H9 (cell line): ENCODE results near the gene GFPT1. TPM values are rescaled to one million over a fixed set of nuclear protein-coding genes. Genes with fewer than 3 reads are reported as not detected.

Experiments used
- DNase-seq: peaks from one replicate; pipeline ENCODE4 v3.0.0-alpha.2; 2017
- H2AFZ ChIP-seq: one replicate; pipeline ENCODE4 v1.6.1; 2013; ENCODE audit warnings: mild to moderate bottlenecking, low read length, control low read depth, moderate library complexity
- H2AK5ac ChIP-seq: 2 replicates; pipeline ENCODE4 v1.6.1; 2013; ENCODE audit warnings: low read length, control low read depth, mixed read lengths; ENCODE audit not compliant: insufficient read length
- H2BK120ac ChIP-seq: one replicate; pipeline ENCODE4 v1.6.1; 2013; ENCODE audit warnings: low read depth, mild to moderate bottlenecking, low read length, control low read depth, inconsistent platforms; ENCODE audit not compliant: poor library complexity, severe bottlenecking
- H2BK12ac ChIP-seq: 2 replicates; pipeline ENCODE4 v1.6.1; 2013; ENCODE audit warnings: low read length, control low read depth, mixed read lengths, low read depth; ENCODE audit not compliant: insufficient read length
- H2BK15ac ChIP-seq: 2 replicates; pipeline ENCODE4 v1.6.1; 2013; ENCODE audit warnings: low read depth, low read length, control low read depth
- H2BK20ac ChIP-seq: one replicate; pipeline ENCODE4 v1.6.1; 2013; ENCODE audit warnings: low read depth, mild to moderate bottlenecking, low read length, control low read depth, inconsistent platforms; ENCODE audit not compliant: poor library complexity, severe bottlenecking
- H2BK5ac ChIP-seq: 2 replicates; pipeline ENCODE4 v1.6.1; 2013; ENCODE audit warnings: low read length, control low read depth, mixed read lengths; ENCODE audit not compliant: insufficient read length
- H3K14ac ChIP-seq: 2 replicates; pipeline ENCODE4 v1.6.1; 2013; ENCODE audit warnings: low read length, control low read depth; ENCODE audit not compliant: insufficient read depth
- H3K18ac ChIP-seq: 2 replicates; pipeline ENCODE4 v1.6.1; 2013; ENCODE audit warnings: low read depth, mild to moderate bottlenecking, mixed read lengths, low read length, control low read depth; ENCODE audit not compliant: insufficient read length
- H3K23ac ChIP-seq: 2 replicates; pipeline ENCODE4 v1.6.1; 2013; ENCODE audit warnings: low read length, control low read depth, mixed read lengths, low read depth; ENCODE audit not compliant: insufficient read length
- H3K23me2 ChIP-seq: 2 replicates; pipeline ENCODE4 v1.6.1; 2013; ENCODE audit warnings: low read depth, mild to moderate bottlenecking, mixed read lengths, low read length, control low read depth; ENCODE audit not compliant: insufficient read length, poor library complexity, severe bottlenecking
- H3K27ac ChIP-seq: 2 replicates; pipeline ENCODE4 v1.5.1; 2013; ENCODE audit warnings: low read length, control low read depth, mixed read lengths, low read depth; ENCODE audit not compliant: insufficient read length
- H3K27me3 ChIP-seq: 2 replicates; pipeline ENCODE4 v1.6.1; 2013; ENCODE audit warnings: low read length, control low read depth, inconsistent platforms; ENCODE audit not compliant: insufficient read depth
- H3K4ac ChIP-seq: 2 replicates; pipeline ENCODE4 v1.6.1; 2013; ENCODE audit warnings: low read depth, mild to moderate bottlenecking, control low read depth, inconsistent platforms, low read length, moderate library complexity
- H3K4me1 ChIP-seq: 2 replicates; pipeline ENCODE4 v1.6.1; 2013; ENCODE audit warnings: low read length, control low read depth, inconsistent platforms; ENCODE audit not compliant: insufficient read depth
- H3K4me2 ChIP-seq: 2 replicates; pipeline ENCODE4 v1.6.1; 2013; ENCODE audit warnings: low read length, control low read depth, mixed read lengths; ENCODE audit not compliant: insufficient read length, insufficient read depth
- H3K56ac ChIP-seq: 2 replicates; pipeline ENCODE4 v1.6.1; 2013; ENCODE audit warnings: low read depth, mild to moderate bottlenecking, mixed read lengths, low read length, control low read depth; ENCODE audit not compliant: insufficient read length
- H3K79me1 ChIP-seq: 2 replicates; pipeline ENCODE4 v1.6.1; 2013; ENCODE audit warnings: low read depth, mild to moderate bottlenecking, moderate library complexity, low read length, control low read depth, inconsistent platforms; ENCODE audit not compliant: insufficient read depth, poor library complexity, severe bottlenecking
- H3K79me2 ChIP-seq: 2 replicates; pipeline ENCODE4 v1.6.1; 2013; ENCODE audit warnings: low read length, control low read depth, inconsistent platforms; ENCODE audit not compliant: insufficient read depth
- H3K9ac ChIP-seq: 2 replicates; pipeline ENCODE4 v1.6.1; 2013; ENCODE audit warnings: low read length, control low read depth, mixed read lengths; ENCODE audit not compliant: insufficient read length; ENCODE audit errors: extremely low read depth
- H3K9me3 ChIP-seq: one replicate; pipeline ENCODE4 v1.6.1; 2013; ENCODE audit warnings: low read depth, low read length, inconsistent platforms; ENCODE audit not compliant: control insufficient read depth
- H3T11ph ChIP-seq: one replicate; pipeline ENCODE4 v1.6.1; 2013; ENCODE audit warnings: mild to moderate bottlenecking, low read length, control low read depth, inconsistent platforms
- H4K20me1 ChIP-seq: one replicate; pipeline ENCODE4 v1.6.1; 2013; ENCODE audit not compliant: control insufficient read depth, insufficient read length, insufficient read depth
- H4K5ac ChIP-seq: 2 replicates; pipeline ENCODE4 v1.6.1; 2013; ENCODE audit warnings: low read depth, mild to moderate bottlenecking, mixed read lengths, low read length, control low read depth; ENCODE audit not compliant: insufficient read length
- H4K8ac ChIP-seq: replicated peaks from 2 replicates; pipeline ENCODE4 v1.6.1; 2013; ENCODE audit warnings: low read length, control low read depth, mixed read lengths, low read depth; ENCODE audit not compliant: insufficient read length
- H4K91ac ChIP-seq: 2 replicates; pipeline ENCODE4 v1.6.1; 2013; ENCODE audit warnings: low read depth, mild to moderate bottlenecking, moderate library complexity, mixed read lengths, low read length, control low read depth; ENCODE audit not compliant: insufficient read length
- H3K27ac Mint-ChIP-seq, 3 experiments: 2 replicates in 2 of 3; 3 replicates in 1 of 3; pipeline ENCODE4 v1.8.0; 2020 to 2021; ENCODE audit warnings: mixed read lengths in 3 of 3, mild to moderate bottlenecking in 1 of 3, moderate library complexity in 1 of 3
- H3K27me3 Mint-ChIP-seq: 2 replicates; pipeline ENCODE4 v1.8.0; 2021; ENCODE audit warnings: low read depth, mild to moderate bottlenecking, moderate library complexity, mixed read lengths
- H3K36me3 Mint-ChIP-seq, 3 experiments: 2 replicates in 2 of 3; 3 replicates in 1 of 3; pipeline ENCODE4 v1.8.0; 2020 to 2021; ENCODE audit warnings: low read depth in 3 of 3, mixed read lengths in 3 of 3; ENCODE audit not compliant: insufficient read depth in 1 of 3
- H3K4me1 Mint-ChIP-seq, 2 experiments: 2 replicates each; pipeline ENCODE4 v1.8.0; 2020; ENCODE audit warnings: mixed read lengths in 2 of 2
- H3K4me3 Mint-ChIP-seq, 2 experiments: 2 replicates in 1 of 2; 3 replicates in 1 of 2; pipeline ENCODE4 v1.8.0; 2020 to 2021; ENCODE audit warnings: mild to moderate bottlenecking in 2 of 2, mixed read lengths in 2 of 2, moderate library complexity in 1 of 2
- H3K9me3 Mint-ChIP-seq, 2 experiments: 2 replicates in 1 of 2; 3 replicates in 1 of 2; pipeline ENCODE4 v1.8.0; 2020; ENCODE audit warnings: mild to moderate bottlenecking in 2 of 2, mixed read lengths in 2 of 2, moderate library complexity in 1 of 2
- CTCF ChIP-seq: fragments of 200-600 bp; sonication (generic); conservative IDR thresholded peaks from 3 replicates; pipeline ENCODE4 v1.8.0; 2021; ENCODE audit warnings: antibody characterized with exemption, mild to moderate bottlenecking
- WGBS: extraction: QIAGEN DNeasy Blood & Tissue Kit; methylation state at CpG from one replicate; pipeline ENCODE4 v1.1.7; 2013; ENCODE audit warnings: missing lambda C conversion rate, low lambda C conversion rate, mixed read lengths; ENCODE audit not compliant: insufficient read length; ENCODE audit errors: extremely low coverage; 5-methylcytosine and 5-hydroxymethylcytosine counted together
- total RNA-seq: library from RNA; stranded (reverse); gene quantifications from 2 replicates; pipeline ENCODE4 v1.2.1, GENCODE V29; 2021

GFPT1 gene
- total RNA-seq, 1 experiment from 2014 or later = 84.4 TPM

DNA sequence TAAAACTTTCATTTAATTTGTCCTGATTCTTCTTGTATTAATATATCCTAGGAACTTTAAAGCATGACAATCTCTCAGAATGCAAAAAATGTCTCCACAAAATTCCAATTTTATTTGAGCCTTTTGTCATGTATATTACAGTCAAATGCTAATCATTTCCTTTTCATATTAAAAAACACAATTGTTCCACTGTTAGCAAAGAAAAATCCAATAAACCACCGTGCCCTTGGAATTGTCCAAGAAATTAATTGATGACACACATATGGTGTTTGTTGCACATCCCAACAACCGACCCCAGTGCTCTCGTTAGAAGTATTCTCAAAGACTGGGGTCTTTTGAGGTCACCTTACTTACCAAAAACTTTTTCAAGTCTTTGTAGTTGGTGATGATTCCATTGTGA, 28.1 kb downstream of the GFPT1 start:
- Histone ChIP-seq H2BK12ac (no peak overlapping the region), H4K20me1 (no peaks in the 10 kb centered on the region), H3K27me3 (no peaks in the 10 kb centered on the region), H2BK15ac (no peak overlapping the region), H3K9ac (no peak overlapping the region), H3K27ac (peak overlapping the region; percentile 82), H3K9me3 (no peaks in the 10 kb centered on the region), H3K4ac (no peak overlapping the region), H2AFZ (no peak overlapping the region), H2BK20ac (no peak overlapping the region), H2BK5ac (no peak overlapping the region), H3K56ac (no peak overlapping the region), H3K4me1 (peaks cover 4% of the 10 kb centered on the region; the same call in 1 of the 2 replicates), H4K8ac (no peak overlapping the region), H4K91ac (no peak overlapping the region), H4K5ac (no peak overlapping the region), H3K4me2 (peak overlapping the region; percentile 43), H2BK120ac (no peak overlapping the region), H3K23ac (no peak overlapping the region), H3K79me1 (no peaks in the 10 kb centered on the region), H3K14ac (no peak overlapping the region), H3K23me2 (no peaks in the 10 kb centered on the region), H3K79me2 (no peaks in the 10 kb centered on the region), H3K18ac (no peak overlapping the region), H2AK5ac (no peak overlapping the region), H3T11ph (no peak overlapping the region)
- no peak for TF ChIP-seq CTCF
- no CpG with 5 or more reads among the region's 3 CpGs for WGBS
- no peaks in the 10 kb centered on the region for H3K9me3 Mint-ChIP-seq
- no peak overlapping the region for H3K4me3 Mint-ChIP-seq
- DNase-seq = no peak
- H3K27ac Mint-ChIP-seq = peak overlapping the region; percentile 22 to 94 (median 74); a peak in 4 of 7 replicates
- no peaks in the 10 kb centered on the region for H3K27me3 Mint-ChIP-seq
- peaks cover 25 to 32% of the 10 kb centered on the region in 2 experiments for H3K4me1 Mint-ChIP-seq
- peaks cover 45 to 82% (median 69%) of the 10 kb centered on the region in 3 experiments for H3K36me3 Mint-ChIP-seq
